AML-193 (cell line): ENCODE data around the gene MRLN.

Experiments
- DNase-seq, 2 experiments: peaks; one replicate each; lab custom pipeline; 2025; lab: John Stamatoyannopoulos, UW

The MRLN gene

GRCh38 chr10:59705931-59706330 is 47.3 kb downstream of the MRLN start:
- no peak for DNase-seq

- DNase-seq, result no peak
Observed at GRCh38 chr10:59704630-59705029, 48.6 kb downstream of the MRLN start.

DNA sequence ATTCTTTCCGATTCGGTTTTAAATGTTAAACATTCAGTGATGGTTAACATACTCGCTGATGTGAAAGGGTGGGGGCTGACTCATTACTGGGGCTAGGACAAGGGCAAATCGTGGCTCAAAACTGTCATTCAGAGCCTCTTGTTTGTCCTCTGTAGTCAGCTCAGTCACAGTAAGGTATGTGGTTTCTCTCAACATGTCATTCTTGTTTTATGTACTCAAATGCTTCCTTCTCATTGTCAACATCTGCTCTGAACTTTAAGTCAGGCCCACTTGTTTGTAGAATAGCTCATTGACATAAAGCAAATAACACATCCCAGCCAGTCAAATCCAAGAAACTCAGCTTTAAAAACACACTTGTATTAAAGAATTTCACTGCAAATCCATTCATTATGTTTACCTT is 50.9 kb downstream of the MRLN start:
- no peak for DNase-seq

- DNase-seq, result no peak
Observed at GRCh38 chr10:59700709-59701108, 52.5 kb downstream of the MRLN start.

- DNase-seq, result no peak
Observed at GRCh38 chr10:59698326-59698725, 54.9 kb downstream of the MRLN start.

- no peak for DNase-seq
Observed at GRCh38 chr10:59695637-59696036, 57.6 kb downstream of the MRLN start.

- DNase-seq, result no peak
Observed at GRCh38 chr10:59694936-59695335, 58.3 kb downstream of the MRLN start.

DNA sequence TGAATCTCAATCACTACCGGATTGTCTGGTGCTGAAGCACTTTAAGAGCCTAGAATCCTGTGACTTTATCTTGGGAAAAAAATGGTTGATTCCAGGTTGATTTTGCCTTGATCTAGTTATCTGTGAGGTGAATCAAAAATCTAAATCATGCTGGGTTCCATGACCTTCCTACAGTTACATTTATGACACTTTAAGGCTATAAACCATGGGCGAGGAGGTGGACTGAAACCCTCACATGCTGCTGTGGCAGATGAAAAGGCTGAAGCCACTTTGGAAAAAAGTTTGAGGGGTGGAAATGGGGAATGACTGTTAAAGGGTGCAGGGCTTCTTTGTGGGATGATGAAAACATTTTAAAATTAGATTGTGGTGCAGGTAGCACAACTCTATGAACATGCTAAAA is 61.1 kb downstream of the MRLN start:
- no peak for DNase-seq

- no peak for DNase-seq
Observed at GRCh38 chr10:59688921-59689351, 64.3 kb downstream of the MRLN start.

DNA sequence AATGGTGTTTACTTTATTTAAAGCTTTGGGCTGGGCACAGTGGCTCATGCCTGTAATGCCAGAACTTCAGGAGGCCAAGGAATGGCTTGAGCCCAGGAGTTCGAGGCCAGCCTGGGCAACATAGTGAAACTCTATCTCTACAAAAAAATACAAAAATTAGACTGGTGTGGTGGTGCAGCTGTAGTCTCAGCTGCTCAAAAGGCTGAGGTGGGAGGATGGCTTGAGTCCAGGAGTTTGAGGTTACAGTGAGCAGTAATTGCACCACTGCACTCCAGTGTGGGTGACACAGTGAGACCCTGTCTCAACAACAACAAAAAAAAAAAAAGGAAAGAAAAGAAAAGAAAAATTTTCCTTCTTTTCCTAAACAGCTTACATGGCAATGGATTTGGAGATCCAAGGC is 65.6 kb downstream of the MRLN start:
- DNase-seq, result no peak
